ENCODE measurements around the gene ZNF786. TPM values are rescaled to one million over a fixed set of nuclear protein-coding genes. Genes with fewer than 3 reads are reported as not detected.

The ZNF786 gene
- polyA plus RNA-seq, 1 experiment: 2.1 TPM

- ChIA-PET CTCF (interaction anchor here (0.7 to 1.1 kb wide), 3 partner anchors 13 to 435 kb away, joined by 3 read pairs; no protein-coding TSS in a partner anchor), POLR2A (no interaction called here)
- TF ChIP-seq, protein P1, sequence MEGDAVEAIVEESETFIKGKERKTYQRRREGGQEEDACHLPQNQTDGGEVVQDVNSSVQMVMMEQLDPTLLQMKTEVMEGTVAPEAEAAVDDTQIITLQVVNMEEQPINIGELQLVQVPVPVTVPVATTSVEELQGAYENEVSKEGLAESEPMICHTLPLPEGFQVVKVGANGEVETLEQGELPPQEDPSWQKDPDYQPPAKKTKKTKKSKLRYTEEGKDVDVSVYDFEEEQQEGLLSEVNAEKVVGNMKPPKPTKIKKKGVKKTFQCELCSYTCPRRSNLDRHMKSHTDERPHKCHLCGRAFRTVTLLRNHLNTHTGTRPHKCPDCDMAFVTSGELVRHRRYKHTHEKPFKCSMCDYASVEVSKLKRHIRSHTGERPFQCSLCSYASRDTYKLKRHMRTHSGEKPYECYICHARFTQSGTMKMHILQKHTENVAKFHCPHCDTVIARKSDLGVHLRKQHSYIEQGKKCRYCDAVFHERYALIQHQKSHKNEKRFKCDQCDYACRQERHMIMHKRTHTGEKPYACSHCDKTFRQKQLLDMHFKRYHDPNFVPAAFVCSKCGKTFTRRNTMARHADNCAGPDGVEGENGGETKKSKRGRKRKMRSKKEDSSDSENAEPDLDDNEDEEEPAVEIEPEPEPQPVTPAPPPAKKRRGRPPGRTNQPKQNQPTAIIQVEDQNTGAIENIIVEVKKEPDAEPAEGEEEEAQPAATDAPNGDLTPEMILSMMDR (IDR thresholded peaks at IDR 0.05; ENCODE audit: insufficient read depth, low read depth, low read length): no peak
Observed at GRCh38 chr7:149072438-149072775, 18.1 kb downstream of the ZNF786 start.

DNA sequence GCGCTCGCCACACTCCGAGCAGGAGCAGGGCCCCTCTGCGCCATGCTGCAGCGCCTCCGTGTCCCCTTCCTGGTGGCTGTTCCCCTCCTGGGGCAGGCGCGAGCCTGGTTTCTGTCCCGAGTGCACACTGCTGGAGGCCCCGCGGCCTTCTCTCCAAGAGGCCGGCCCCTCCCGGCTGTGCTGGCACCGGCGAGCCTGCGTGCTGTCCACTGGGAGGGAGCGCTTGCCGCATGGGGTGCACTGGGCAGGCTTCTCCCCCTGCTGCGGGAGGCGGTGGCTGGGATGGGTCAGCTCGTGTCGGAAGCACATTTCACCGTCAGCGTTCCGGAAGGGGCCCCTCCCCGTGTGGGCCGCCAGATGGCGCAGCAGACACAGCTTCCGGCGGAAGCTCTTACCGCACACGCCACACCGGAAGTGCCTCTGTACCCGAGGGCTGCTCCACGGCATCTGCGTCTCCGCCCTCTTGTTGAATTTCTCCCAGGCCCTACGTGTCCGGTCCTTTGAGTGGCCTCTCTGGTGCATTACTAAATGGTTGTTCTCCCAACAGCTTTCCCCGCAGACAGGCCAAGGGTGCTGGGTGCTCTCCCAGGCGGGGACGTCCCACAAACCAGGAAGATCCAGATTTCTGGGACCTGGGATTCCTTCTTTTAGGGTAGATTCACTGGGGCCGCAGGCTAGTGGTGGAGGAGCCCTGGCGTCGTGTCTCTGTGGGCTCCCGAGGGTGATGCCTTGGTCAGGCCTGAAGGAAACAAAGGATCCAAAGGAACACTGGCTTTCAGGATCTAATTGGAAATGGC is 18.7 kb downstream of the ZNF786 start:
- DNase-seq (ENCODE audit: low read depth): no peak
- ChIA-PET CTCF (interaction anchor here (0.7 to 1.8 kb wide), 4 partner anchors 13 to 435 kb away, joined by 3 to 5 read pairs (median 3); no protein-coding TSS in a partner anchor), POLR2A (no interaction called here)
- no peaks in the 10 kb centered on the region for H3K27me3 ChIP-seq (ENCODE audit: control insufficient read depth, insufficient read depth, low read length)
- no peak overlapping the region for H3K4me3 ChIP-seq (ENCODE audit: low read depth, low read length)
- TF ChIP-seq, protein P1 (IDR thresholded peaks at IDR 0.05; ENCODE audit: insufficient read depth, low read depth, low read length): peak; percentile 21; the same call in 1 of the 2 replicates
- peaks cover 20% of the 10 kb centered on the region for H3K36me3 ChIP-seq (ENCODE audit: control insufficient read depth, insufficient read depth, low read length)

More at GRCh38 chr7:149072438-149072775, 18.1 kb downstream of the ZNF786 start:
- no peak for DNase-seq (ENCODE audit: low read depth)
- Histone ChIP-seq H3K36me3 (ENCODE audit: control insufficient read depth, insufficient read depth, low read length) (peaks cover 20% of the 10 kb centered on the region), H3K27me3 (ENCODE audit: control insufficient read depth, insufficient read depth, low read length) (no peaks in the 10 kb centered on the region), H3K4me3 (ENCODE audit: low read depth, low read length) (no peak overlapping the region)

GRCh38 chr7:149071182-149071635 is 19.3 kb downstream of the ZNF786 start:
- TF ChIP-seq, protein P1 (IDR thresholded peaks at IDR 0.05; ENCODE audit: insufficient read depth, low read depth, low read length): no peak
- CTCF ChIA-PET: interaction anchor here (1.8 kb wide), 1 partner anchor 18 kb away, joined by 5 read pairs; no protein-coding TSS in a partner anchor
- Histone ChIP-seq H3K4me3 (ENCODE audit: low read depth, low read length) (no peak overlapping the region), H3K36me3 (ENCODE audit: control insufficient read depth, insufficient read depth, low read length) (peaks cover 20% of the 10 kb centered on the region), H3K27me3 (ENCODE audit: control insufficient read depth, insufficient read depth, low read length) (no peaks in the 10 kb centered on the region)
- DNase-seq (ENCODE audit: low read depth): no peak
- POLR2A ChIA-PET: no interaction called here

DNA sequence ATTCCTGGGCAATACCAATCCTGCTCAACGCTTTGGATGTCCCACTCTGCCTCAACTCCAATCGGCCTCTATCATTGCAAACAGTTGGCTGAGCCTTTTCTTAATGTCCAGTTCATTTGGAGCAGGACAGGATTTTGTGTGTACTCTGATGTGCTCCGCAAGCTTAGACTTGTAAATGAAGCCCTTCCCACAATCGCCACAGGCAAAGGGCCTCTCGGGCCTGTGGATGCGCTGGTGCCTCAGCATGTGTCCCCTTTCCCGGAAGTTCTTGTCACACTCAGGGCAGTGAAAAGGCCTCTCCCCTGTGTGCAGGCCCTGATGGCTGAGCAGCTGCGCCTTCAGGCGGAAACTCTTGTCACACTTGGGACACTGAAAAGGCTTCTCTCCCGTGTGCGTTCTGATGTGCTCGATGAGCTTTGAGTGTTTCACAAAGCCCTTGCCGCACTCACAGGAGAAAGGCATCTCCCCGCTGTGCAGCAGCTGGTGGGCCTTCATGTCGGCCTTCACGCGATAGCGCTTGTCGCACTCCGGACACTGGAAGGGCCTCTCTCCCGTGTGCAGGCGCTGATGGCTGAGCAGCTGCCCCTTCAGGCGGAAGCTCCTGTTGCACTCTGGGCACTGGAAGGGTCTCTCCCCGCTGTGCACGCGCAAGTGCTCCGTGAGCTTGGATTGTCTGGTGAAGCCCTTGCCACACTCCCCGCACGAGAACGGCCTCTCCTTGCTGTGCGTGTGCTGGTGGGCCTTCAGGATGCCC is 20.0 kb downstream of the ZNF786 start:
- DNase-seq (ENCODE audit: low read depth): no peak
- H3K4me3 ChIP-seq (ENCODE audit: low read depth, low read length): no peak overlapping the region
- POLR2A ChIA-PET: no interaction called here
- CTCF ChIA-PET: interaction anchor here (1.8 kb wide), 1 partner anchor 19 kb away, joined by 5 read pairs; no protein-coding TSS in a partner anchor
- no peaks in the 10 kb centered on the region for H3K27me3 ChIP-seq (ENCODE audit: control insufficient read depth, insufficient read depth, low read length)
- peaks cover 20% of the 10 kb centered on the region for H3K36me3 ChIP-seq (ENCODE audit: control insufficient read depth, insufficient read depth, low read length)
- TF ChIP-seq, protein P1 (IDR thresholded peaks at IDR 0.05; ENCODE audit: insufficient read depth, low read depth, low read length): no peak

DNA sequence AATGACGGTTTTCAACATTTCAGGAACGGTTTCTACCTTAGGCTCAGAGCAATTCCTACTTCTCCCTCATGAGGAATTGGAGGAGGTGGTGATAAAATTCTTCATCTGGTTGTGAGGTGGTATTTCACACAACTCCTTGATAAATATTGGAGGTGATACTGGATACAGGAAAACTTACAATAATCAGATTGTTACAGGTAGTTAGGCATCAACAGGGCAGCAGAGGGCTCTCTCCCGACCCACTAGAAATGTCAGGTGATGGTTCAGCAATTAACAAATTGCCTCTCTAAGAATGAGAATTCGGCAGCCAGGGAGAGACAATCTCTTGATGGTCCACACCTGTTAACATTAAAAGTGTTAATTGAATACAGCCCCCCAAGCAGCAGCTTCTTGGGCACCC is 22.6 kb downstream of the ZNF786 start:
- Histone ChIP-seq H3K4me3 (ENCODE audit: low read depth, low read length) (no peak overlapping the region), H3K27me3 (ENCODE audit: control insufficient read depth, insufficient read depth, low read length) (no peaks in the 10 kb centered on the region), H3K36me3 (ENCODE audit: control insufficient read depth, insufficient read depth, low read length) (peaks cover 18% of the 10 kb centered on the region)
- CTCF ChIA-PET: no interaction called here
- POLR2A ChIA-PET: no interaction called here
- no peak for DNase-seq (ENCODE audit: low read depth)
- TF ChIP-seq, protein P1 (IDR thresholded peaks at IDR 0.05; ENCODE audit: insufficient read depth, low read depth, low read length): no peak
